ENCODE results near the gene SGIP1.
"Not testable (repeated sequence)": the region's sequence is repeated elsewhere in the genome, so short reads cannot be mapped to it uniquely, and the experiment has no call there.

Gene SGIP1

GRCh38 chr1:66686406-66686805, 152.5 kb downstream of the SGIP1 start:
- no peak for DNase-seq

DNA sequence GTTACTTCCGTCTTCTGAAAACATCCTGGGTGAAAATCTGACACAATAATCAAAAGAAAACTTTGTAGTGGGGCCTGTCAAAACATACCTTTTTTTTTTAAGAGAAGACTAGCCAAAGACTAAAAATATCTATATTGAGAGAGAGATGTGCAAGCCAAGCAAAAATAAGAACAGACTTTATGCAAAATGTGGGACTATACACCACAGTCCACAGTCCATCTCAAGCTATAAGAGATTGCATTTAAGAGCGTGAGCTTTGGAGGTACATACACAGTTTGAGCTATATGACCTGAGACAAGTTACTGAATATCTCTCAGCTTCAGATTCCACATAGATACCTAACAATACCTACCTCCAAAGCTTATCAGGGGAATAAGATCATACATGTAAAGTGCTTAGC, 153.4 kb downstream of the SGIP1 start:
- DNase-seq, result no peak

GRCh38 chr1:66690666-66691381, 156.9 kb downstream of the SGIP1 start:
- no peak for DNase-seq

DNA sequence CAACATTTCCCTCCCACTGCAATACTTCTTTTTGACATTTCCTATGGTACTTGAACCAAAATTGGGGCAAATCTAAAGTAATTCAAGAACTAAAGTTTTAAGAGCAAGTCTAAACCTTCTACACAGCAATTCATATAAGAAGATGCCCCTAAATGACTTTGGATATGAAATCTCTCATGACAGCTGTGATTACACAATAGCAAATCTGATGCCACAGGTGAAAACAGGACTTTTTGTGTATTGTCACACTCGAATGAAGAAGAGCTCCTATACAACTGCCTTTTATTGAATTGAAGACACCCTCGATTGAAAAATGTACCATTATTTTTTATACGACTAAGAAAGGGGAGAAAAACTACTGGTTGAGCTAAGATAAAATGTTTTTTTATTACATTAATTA, 158.7 kb downstream of the SGIP1 start:
- no peak for DNase-seq

DNA sequence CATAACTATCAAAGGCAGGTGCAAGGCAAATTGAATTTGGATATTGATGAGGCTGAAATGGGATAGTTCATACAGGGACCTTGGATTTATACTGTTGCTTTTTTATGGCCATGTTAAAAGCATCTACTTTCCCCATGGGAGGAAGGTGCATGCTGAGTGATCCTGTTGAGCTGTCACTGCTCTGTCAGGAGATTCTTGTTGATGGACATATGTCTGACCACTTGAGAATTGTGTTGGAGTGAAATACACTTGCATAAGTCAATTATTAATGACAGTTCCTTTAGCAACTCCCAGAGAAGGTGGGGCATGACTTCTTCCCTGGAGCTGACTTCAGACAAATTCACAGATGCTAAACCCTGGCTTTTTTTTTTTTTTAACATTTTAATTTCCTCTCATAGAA, 159.9 kb downstream of the SGIP1 start:
- DNase-seq, result no peak

DNA sequence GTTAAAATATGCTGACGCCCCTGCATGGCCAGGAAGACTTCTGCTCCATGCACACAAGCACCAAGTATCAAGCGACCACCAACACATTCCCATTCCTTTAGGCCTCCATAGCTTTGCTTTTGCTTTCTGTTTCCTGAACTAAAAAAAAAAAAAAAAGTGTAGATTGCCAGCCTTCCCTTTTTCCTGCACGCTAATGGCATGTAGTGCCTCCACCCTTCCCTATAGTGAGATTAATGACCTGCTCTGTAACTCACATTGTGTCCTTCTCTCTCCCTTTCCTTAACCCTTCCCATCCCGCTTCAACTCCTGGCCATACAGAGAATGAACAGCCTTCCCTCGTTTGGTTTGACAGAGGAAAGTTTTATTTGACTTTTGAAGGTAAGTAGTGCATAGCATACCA, 161.2 kb downstream of the SGIP1 start:
- no peak for DNase-seq

DNA sequence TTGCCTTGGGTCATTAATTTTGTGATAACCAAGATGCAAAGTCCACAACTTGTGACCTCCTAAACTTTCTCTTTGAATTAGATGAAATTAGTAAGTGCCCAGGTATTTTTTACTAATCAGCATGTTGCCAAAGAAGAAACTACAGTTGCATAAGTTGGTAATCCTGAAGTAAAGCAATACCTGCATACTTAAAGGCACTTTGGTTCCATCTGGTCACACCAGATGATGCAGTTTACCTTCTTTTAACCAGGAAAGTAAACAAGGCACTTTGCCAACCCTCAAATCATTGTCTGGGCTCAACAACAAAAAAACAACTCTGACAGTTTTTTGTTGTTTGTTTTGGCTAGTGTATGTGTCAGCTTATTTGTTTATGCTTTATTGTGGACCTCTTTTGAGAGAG, 162.8 kb downstream of the SGIP1 start:
- no peak for DNase-seq

DNA sequence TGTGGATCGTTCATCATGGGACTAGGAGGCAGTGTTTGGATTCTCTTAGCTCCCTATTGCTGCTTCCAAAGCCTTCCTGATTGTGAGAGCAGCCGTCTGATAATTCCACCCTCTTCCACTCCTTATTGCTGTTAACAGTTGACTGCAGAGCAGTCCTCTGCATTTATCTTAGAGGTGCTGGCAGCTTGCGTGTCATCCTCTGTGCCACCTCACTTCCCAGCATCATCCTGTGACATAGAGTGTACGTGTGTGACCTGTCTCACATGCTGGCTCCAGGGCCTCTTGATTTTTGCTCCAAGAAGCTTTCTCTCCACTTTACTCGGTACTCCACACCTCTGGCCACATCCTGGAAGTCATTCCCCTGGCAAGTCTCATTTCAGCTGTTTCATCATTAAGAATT, 165.3 kb downstream of the SGIP1 start:
- DNase-seq, result no peak

- no peak for DNase-seq
Observed at GRCh38 chr1:66704177-66704875, 170.4 kb downstream of the SGIP1 start.

DNA sequence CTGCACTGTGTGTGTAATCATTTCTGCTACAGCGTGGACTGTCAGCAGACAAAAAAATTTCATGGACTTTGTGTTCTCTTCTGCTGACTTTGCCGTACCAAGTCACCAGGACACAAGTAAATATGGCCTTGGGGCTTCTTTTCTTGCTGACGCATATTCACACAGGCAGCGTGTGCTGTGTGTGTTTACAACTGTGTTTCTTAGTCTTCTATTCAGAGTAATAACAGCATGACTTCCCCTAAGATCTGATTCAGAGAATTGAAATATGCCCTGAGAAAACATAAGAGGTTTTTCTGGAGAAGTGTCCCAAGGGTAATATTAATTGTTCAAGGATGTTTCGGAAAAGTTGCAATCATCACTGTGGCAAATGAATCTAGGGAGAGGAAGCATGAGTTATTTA, 171.2 kb downstream of the SGIP1 start:
- DNase-seq, result no peak

GRCh38 chr1:66711420-66711819, 177.5 kb downstream of the SGIP1 start:
- DNase-seq, result no peak

DNA sequence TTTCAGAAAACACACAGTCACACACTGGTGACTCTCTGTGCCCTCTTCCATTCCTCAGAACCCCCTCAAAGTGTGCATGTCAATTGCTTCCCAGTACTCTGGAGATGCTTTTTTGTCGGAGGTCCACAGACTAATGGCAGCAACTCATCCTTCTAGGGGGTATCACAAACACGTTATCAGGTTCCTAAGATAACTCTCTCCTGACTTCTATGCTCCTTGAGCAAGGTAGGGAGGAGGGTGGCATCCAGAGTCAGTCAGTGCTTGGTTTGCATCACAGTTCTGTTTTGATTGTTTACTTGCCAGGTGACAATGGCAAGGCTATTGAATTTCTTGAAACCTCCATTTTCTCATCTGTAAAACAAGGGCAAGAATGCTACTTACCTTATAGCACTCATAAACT, 178.9 kb downstream of the SGIP1 start:
- DNase-seq, result no peak

GRCh38 chr1:66723985-66724384, 190.0 kb downstream of the SGIP1 start:
- DNase-seq, result no peak

- peak; percentile 48 for DNase-seq
Observed at GRCh38 chr1:66725885-66726665, 192.1 kb downstream of the SGIP1 start.

- DNase-seq, result no peak
Observed at GRCh38 chr1:66728021-66728420, 194.1 kb downstream of the SGIP1 start.

DNA sequence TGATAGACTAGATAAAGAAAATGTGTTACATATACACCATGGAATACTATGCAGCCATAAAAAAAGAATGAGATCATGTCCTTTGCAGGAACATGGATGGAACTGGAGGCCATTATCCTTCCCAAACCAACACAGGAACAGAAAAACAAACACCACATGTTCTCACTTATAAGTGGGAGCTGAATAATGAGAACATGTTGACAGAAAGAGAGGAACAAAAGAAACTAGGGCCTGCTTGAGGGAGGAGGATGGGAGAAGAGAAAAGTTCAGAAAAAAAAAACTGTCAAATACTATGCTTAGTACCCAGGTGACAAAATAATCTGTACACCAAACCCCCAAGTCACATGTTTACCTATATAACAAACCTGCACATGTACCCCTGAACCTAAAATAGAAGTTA, 194.8 kb downstream of the SGIP1 start:
- DNase-seq, result not testable (repeated sequence)

DNA sequence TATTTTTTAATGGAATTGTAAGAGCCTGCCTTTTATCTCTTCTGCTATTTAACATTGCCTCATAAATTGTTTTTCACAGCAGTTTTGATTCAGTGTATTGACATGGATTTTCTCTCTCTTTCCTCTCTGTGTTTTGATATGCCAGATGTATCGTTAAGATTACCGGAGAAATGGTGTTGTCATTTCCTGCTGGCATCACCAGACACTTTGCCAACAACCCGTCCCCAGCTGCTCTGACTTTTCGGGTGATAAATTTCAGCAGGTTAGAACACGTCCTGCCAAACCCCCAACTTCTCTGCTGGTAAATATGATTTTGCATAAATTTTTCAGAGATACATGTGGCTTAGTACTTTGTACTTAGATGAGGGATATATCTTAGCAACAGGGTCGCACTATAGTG, 195.2 kb downstream of the SGIP1 start:
- DNase-seq, result no peak

DNA sequence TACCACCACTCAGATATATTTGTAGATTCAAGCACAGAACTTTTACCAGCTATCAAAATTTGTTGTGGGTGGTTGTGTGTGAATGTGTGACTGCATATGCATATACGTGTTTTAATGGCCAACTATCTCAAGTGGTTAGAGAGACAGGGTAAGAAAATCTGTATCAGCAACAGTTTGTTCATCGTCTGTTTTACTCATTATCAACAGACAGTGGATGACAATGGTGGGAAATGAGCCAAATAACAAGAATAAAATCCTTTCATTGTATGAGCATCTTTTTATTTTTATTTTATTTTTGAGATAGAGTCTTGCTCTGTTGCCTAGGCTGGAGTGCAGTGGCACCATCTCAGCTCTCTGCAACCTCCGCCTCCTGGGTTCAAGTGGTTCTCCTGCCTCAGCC, 195.6 kb downstream of the SGIP1 start:
- DNase-seq, result no peak

- no peak for DNase-seq
Observed at GRCh38 chr1:66730462-66730861, 196.5 kb downstream of the SGIP1 start.

DNA sequence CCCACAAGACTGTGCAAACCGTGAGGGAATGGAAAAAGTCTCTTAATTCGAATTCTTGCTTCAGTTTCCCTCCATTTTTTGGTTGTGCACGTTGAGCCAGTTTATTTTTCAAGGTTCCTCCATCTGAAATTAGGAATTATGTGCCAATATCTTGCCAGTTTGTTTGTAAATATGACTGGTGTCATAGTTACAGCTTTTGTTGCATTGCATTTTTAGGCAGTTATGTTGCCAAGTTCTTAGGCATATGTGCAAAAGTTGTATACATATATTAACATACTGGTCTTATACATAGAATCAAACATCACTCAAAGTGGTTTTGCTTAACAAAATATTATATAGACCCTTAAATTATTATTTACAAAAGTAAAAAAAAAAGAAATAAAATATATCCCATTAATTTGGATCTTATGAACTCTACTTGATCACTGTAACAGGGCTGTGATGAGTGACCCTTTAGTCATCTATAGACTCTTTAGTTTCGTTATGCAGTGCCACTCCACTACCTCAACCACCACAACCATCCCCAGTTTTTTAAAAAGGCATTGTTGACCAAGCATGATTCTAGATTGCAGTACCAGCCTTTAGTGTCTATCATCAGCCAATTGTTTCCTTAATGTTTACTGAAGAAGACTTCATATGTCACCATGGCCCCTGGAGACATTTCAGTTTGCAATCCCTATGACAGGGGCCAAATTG, 197.4 kb downstream of the SGIP1 start:
- no peak for DNase-seq

DNA sequence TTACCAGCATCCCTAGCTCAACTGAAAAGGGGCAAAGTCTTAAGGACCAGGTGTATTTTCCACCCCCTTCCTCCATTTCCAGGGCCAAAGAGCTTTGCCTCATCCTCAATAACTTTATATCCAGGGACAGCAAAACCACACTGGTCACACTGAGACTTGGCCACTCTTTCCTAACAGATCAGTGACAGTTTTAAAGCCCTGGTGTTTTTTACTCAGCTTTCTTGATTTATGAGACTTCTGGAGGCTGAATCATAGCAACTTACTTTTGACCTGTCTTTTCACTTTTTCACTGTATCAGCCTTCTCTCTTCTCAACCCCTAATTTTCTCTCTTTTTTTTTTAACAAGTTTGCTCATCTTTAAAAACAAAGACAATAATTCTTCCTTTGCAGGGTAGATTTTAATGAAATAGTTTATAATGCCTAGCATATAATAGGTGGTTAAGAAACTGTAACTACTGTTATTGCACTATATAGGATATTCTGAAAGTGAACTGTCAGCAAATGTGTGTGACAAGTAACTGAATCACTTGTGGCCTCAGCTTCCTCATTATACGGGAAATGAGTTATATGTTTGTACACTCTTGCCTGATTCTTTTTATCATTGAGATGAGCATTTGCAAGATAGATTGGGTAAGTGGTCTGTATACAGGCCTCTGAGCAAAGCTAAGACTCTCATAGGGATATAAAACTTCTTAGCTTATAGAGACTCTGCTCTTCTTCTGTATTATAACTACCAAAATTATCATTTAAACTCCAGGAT, 198.6 kb downstream of the SGIP1 start:
- DNase-seq, result no peak

DNA sequence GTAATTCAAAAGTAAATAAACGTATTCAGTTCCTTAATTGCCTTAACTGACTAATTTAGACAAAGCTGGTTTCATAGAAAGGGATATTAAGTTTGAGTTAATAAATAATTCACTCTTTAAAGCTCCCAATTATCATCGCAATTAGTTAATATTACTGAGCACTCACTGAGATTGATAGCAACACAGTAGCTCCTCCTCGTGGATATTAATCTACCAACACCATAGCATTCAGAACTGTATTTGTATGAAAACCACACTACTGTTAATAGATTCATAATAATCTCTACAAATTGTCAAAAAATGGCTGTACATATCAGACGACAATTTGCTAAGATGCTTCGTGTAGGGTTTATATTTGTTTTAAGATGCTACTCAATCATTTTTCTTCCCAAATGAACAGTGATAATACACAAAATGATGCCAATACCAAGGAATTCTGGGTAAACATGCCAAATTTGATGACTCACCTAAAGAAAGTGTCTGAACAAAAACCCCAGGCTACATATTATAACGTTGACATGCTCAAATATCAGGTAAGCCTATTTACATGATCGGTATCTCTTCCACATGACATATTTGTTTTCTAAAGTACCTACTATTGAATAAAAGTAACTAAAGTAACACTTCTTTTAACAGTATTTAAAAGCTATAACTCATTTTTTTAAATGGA, 199.5 kb downstream of the SGIP1 start:
- no peak for DNase-seq

Data from left hindlimb (tissue), 1 donor.